ENCODE measurements around the gene INPP5D. TPM values are rescaled to one million over a fixed set of nuclear protein-coding genes. Genes with fewer than 3 reads are reported as not detected.

Gene INPP5D
- total and polyA plus RNA-seq, 2 of the 13 experiments (the other 11 are each of a cell fraction or from before 2014, with no cell fraction given), result 16.7 to 18.0 TPM

GRCh38 chr2:233075966-233076339 lies 15.8 kb downstream of the INPP5D start:
- POLR2A ChIA-PET, result interaction anchor here (0.7 kb wide), 1 partner anchor 12 kb away, joined by 3 read pairs; no protein-coding TSS in a partner anchor
- 98% methylated on average over 2 of the region's 2 CpGs for WGBS (ENCODE audit: low lambda C conversion rate)
- Histone ChIP-seq H3K79me2 (ENCODE audit: insufficient read depth, low read length) (no peaks in the 10 kb centered on the region), H2AFZ (ENCODE audit: low read length) (no peak overlapping the region), H4K20me1 (ENCODE audit: insufficient read depth, low read length) (no peaks in the 10 kb centered on the region), H3K27ac (ENCODE audit: extremely low read length, insufficient read depth, low read length) (no peak overlapping the region), H3K27me3 (ENCODE audit: control insufficient read depth in 1 of 2, insufficient read depth in 2 of 2, low read length in 2 of 2) (no peaks in the 10 kb centered on the region), H3K9me3 (ENCODE audit: low read length) (peaks cover 5% of the 10 kb centered on the region), H3K9ac (ENCODE audit: insufficient read depth, low read depth, low read length) (no peak overlapping the region), H3K4me1 (ENCODE audit: insufficient read depth, low read length) (peaks cover 16% of the 10 kb centered on the region), H3K4me3 (replicated peaks in 1 of 3; ENCODE audit: insufficient read depth in 1 of 3, low read depth in 2 of 3, low read length in 3 of 3) (no peak overlapping the region), H3K4me2 (ENCODE audit: low read depth, low read length) (no peak overlapping the region), H3K36me3 (replicated peaks in 1 of 2; ENCODE audit: control insufficient read depth in 1 of 2, insufficient read depth in 2 of 2, low read length in 2 of 2) (peaks cover 3 to 17% of the 10 kb centered on the region in 2 experiments; a peak in 3 of 5 replicates)
- DNase-seq (ENCODE audit: low spot score) (no peak), ATAC-seq (no peak), FAIRE-seq (no peak)
- BruUV-seq (replicated peaks), result no TSS peak
- CTCF ChIA-PET (ENCODE audit: low intra/inter-chr PET ratio, low total read pairs), result no interaction called here
- TF ChIP-seq, protein P1, sequence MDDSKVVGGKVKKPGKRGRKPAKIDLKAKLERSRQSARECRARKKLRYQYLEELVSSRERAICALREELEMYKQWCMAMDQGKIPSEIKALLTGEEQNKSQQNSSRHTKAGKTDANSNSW (CRISPR knock-in tag; IDR thresholded peaks at IDR 0.05; ENCODE audit: borderline replicate concordance), result no peak
- no peak for TF ChIP-seq NFE2L1 (CRISPR knock-in tag; IDR thresholded peaks at IDR 0.05; ENCODE audit: borderline replicate concordance)
- no peak for TF ChIP-seq ERF (CRISPR knock-in tag; IDR thresholded peaks at IDR 0.05)
- TF ChIP-seq ZNF207 (IDR thresholded peaks at IDR 0.05; ENCODE audit: borderline replicate concordance), result no peak
- no peak for TF ChIP-seq ZBTB42 (CRISPR knock-in tag; IDR thresholded peaks at IDR 0.05)
- TF ChIP-seq SNAI1 (CRISPR knock-in tag; IDR thresholded peaks at IDR 0.05; ENCODE audit: borderline replicate concordance), result no peak
- TF ChIP-seq, protein P2, sequence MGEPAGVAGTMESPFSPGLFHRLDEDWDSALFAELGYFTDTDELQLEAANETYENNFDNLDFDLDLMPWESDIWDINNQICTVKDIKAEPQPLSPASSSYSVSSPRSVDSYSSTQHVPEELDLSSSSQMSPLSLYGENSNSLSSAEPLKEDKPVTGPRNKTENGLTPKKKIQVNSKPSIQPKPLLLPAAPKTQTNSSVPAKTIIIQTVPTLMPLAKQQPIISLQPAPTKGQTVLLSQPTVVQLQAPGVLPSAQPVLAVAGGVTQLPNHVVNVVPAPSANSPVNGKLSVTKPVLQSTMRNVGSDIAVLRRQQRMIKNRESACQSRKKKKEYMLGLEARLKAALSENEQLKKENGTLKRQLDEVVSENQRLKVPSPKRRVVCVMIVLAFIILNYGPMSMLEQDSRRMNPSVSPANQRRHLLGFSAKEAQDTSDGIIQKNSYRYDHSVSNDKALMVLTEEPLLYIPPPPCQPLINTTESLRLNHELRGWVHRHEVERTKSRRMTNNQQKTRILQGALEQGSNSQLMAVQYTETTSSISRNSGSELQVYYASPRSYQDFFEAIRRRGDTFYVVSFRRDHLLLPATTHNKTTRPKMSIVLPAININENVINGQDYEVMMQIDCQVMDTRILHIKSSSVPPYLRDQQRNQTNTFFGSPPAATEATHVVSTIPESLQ (CRISPR knock-in tag; conservative IDR thresholded peaks at IDR 0.05), result no peak
- TF ChIP-seq ZNF724P (CRISPR knock-in tag; IDR thresholded peaks at IDR 0.05; ENCODE audit: borderline replicate concordance), result no peak
- TF ChIP-seq, protein P3, sequence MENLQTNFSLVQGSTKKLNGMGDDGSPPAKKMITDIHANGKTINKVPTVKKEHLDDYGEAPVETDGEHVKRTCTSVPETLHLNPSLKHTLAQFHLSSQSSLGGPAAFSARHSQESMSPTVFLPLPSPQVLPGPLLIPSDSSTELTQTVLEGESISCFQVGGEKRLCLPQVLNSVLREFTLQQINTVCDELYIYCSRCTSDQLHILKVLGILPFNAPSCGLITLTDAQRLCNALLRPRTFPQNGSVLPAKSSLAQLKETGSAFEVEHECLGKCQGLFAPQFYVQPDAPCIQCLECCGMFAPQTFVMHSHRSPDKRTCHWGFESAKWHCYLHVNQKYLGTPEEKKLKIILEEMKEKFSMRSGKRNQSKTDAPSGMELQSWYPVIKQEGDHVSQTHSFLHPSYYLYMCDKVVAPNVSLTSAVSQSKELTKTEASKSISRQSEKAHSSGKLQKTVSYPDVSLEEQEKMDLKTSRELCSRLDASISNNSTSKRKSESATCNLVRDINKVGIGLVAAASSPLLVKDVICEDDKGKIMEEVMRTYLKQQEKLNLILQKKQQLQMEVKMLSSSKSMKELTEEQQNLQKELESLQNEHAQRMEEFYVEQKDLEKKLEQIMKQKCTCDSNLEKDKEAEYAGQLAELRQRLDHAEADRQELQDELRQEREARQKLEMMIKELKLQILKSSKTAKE (CRISPR knock-in tag; IDR thresholded peaks at IDR 0.05; ENCODE audit: borderline replicate concordance), result no peak
- TF ChIP-seq GPBP1L1 (CRISPR knock-in tag; IDR thresholded peaks at IDR 0.05), result no peak
- in situ Hi-C loops (cut with HindIII; ENCODE audit: extremely low pct_ligation_motif_present, low pct_unique_long_range_greater_than_20kb) (no loop called here), intact Hi-C loops (cut with micrococcal nuclease; ENCODE audit: unreplicated experiment) (no loop called here)
